NCI-H2107 (cell line): ENCODE data around the gene GFOD2.
A peak's percentile ranks its signal among the peaks of the same experiment; 100 is the strongest.
"Not testable (repeated sequence)": the region's sequence is repeated elsewhere in the genome, so short reads cannot be mapped to it uniquely, and the experiment has no call there.

Source experiments
- DNase-seq: peaks from one replicate; lab custom pipeline; 2025; lab: John Stamatoyannopoulos, UW

Gene GFOD2, protein sequence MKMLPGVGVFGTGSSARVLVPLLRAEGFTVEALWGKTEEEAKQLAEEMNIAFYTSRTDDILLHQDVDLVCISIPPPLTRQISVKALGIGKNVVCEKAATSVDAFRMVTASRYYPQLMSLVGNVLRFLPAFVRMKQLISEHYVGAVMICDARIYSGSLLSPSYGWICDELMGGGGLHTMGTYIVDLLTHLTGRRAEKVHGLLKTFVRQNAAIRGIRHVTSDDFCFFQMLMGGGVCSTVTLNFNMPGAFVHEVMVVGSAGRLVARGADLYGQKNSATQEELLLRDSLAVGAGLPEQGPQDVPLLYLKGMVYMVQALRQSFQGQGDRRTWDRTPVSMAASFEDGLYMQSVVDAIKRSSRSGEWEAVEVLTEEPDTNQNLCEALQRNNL

DNA sequence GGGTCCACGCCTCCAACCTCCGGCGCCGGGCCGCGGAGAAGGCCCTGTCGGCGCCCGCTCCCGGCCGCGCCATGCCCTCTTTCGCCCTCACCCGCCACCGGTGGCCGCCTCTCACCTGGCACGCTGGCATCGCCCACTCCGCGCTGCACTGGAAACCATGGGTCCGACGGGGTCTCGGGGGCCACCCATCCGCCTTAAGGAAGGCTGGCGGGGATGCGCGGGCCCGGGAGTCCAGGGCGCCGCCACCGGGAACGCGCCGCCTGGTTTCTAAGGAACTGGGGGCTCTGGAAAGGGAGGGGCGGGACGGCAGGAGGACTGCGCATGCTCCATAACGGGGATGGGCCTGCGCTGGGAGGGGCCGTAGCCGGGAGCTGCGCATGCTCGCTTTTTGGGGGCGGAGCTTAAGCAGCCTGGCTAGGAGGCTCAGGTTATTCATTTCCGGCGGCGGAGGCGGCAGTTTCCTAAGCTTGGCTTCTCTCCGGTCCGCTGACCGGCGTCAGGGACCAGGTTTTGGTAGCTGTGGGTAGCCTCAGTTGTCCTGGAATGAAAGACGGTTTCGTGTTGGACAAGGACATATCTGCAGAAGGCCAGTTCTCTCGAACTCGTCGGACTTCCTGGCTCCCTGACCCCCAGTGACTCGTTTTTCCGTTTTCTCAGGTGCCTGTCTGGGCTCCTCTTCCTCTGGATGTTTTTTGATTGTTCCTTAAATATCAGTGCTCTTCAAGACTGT, at the start of gene GFOD2:
TSS of gene GFOD2 (minus strand) at position 269 of the 730 bp plus-strand sequence. CDS start 33,601 bp downstream, outside the sequence.
- peak; percentile 75 for DNase-seq

GRCh38 chr16:67767953-67768352, 48.8 kb upstream of the GFOD2 start:
- no peak for DNase-seq

DNA sequence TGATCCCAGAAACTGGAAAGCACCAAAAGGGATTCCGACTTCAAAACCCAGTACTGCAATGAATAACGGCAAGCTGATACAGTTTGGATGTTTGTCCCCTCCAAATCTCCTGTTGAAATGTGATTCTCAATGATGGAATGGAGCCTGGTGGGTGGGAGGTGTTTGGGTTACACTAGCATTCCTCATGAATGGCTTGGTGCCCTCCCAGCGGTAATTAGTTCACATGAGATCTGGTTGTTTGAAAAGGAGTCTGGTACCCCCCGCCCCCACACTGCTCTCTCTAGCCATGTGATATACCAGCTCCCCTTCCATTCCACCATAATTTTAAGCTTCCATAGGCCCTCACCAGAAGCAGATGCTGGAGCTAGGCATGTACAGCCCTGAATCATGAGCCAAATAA, 47.2 kb upstream of the GFOD2 start:
- no peak for DNase-seq

DNA sequence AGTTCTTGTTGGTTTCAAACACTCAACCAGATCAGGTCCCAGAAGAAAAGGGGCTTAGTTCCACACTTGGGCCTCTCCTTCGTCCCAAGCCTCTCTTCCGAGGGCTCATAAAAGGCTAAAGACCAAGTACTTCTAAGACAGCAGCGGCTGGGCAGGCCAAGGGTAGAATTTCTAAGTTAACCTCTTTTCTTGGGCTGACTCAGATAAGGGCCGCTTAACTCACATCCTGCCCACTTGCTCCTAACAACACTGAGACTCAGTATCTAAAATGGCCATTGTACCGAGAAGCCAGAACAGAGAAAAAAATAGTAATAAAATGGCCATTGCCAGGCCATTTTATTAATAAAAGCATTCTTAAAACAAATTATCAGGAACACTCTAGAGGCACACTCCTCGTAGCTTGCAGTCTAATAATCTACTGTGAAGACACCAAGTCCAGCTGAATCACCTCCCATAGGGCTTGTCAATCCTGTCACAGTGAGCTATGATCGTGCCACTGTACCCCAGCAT, 45.1 kb upstream of the GFOD2 start:
- no peak for DNase-seq

DNA sequence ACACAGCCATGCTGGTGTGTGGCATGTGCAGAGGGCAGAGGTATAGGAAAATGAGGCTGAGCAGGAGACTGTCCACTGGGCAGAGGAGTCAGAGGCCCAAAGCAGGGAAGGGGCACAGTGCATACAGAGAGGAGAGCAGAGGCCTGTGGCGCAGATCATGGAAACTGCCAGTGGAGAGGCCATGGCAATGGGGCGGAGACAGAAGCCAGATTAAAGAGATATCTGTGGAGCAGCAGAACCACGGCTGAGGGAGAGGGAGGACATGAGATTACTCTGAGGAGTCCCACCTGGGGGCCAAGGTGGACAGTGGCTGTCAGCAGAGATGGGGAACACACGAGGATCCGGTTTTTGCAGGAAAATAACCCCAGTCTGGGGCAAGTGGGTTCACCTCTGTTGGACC, 44.0 kb upstream of the GFOD2 start:
- DNase-seq, result no peak

- DNase-seq, result no peak
These were observed 43.3 kb upstream of the GFOD2 start for GRCh38 chr16:67762385-67762784.

- DNase-seq, result no peak
These were observed 42.8 kb upstream of the GFOD2 start for GRCh38 chr16:67761924-67762323.

GRCh38 chr16:67760956-67761230, 41.8 kb upstream of the GFOD2 start:
- DNase-seq, result no peak

GRCh38 chr16:67760206-67760955, 41.3 kb upstream of the GFOD2 start:
- DNase-seq, result no peak

GRCh38 chr16:67758966-67759365, 39.9 kb upstream of the GFOD2 start:
- DNase-seq, result no peak

GRCh38 chr16:67758006-67758405, 38.9 kb upstream of the GFOD2 start:
- no peak for DNase-seq

- DNase-seq, result no peak
These were observed 33.5 kb upstream of the GFOD2 start for GRCh38 chr16:67752641-67753040.

- not testable (repeated sequence) for DNase-seq
These were observed 32.2 kb upstream of the GFOD2 start for GRCh38 chr16:67751331-67751730.

DNA sequence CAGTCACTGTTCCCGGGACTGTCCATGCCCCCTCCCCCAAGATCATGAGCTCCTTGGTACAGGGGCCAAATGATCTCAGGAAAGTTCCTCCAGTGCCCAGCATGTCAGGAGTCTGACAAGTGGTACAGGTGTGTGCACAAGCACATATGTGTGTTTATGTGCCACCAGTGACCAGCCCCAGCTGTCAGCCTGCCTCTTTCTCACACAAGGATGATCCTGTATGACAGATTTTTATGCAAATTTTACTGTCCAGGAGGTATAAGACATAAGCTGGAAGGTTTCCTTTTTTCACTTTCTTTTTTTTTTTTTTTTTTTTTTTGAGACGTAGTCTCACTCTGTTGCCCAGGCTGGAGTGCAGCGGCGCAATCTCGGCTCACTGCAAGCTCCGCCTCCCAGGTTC, 31.4 kb upstream of the GFOD2 start:
- no peak for DNase-seq

- DNase-seq, result no peak
These were observed 30.4 kb upstream of the GFOD2 start for GRCh38 chr16:67749436-67750078.

DNA sequence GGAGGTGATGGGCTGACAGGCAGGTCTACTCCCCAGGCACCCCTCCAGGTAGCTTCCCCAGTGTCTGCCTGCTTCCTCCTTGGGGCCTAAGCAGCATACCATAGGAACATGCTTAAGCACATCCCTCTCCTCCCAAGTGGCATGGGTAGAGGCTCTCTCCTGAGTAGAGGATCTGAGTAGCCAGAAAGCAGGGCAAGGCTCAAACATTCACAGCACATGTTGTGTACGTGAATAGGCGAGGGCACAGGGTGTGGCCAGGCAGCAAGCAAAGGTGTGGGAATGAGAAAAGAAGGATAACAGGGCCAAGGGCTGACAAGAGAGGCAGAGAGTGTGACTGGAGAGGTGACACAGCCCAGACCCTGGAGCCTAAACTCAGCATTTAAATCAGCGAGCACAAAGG, 29.7 kb upstream of the GFOD2 start:
- no peak for DNase-seq

DNA sequence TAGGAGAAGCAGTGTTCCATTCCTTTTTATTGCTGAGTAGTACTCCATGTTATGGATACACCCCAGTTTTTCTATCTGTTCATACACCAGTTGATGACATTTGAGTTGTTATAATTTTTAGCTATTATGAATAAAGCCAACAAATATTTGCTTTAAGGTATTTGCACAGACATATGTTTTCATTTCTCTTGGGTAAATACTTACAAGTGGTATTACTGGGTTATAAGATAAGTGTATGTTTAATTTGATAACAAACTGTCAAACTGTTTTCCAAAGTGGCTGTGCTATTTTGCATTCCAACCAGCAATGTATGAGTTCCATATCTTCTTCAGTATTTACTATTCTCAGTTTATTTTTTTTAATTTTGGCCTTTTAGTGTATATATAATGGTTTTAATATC, 27.7 kb upstream of the GFOD2 start:
- DNase-seq, result no peak

- no peak for DNase-seq
These were observed 22.0 kb upstream of the GFOD2 start for GRCh38 chr16:67741118-67741517.

DNA sequence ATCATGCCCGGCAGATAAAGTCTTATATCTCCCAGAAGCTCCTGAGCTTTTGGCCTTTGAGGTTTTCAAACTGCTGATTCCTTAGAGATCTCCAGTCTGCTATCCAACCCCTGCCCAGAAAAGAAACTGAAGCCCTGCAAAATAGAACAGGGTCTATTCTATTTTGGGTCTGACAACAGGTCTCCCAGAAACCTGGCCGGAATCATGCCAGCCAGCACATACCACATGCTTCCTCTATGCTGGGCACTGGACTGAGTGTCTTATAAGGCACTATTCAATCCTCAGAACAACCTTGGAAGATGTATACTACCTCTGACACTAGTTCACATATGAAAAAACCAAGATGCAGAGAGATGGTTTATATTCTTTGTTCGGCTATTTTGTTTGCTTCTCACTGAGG, 21.3 kb upstream of the GFOD2 start:
- DNase-seq, result no peak

- no peak for DNase-seq
These were observed 17.7 kb upstream of the GFOD2 start for GRCh38 chr16:67736858-67737257.

DNA sequence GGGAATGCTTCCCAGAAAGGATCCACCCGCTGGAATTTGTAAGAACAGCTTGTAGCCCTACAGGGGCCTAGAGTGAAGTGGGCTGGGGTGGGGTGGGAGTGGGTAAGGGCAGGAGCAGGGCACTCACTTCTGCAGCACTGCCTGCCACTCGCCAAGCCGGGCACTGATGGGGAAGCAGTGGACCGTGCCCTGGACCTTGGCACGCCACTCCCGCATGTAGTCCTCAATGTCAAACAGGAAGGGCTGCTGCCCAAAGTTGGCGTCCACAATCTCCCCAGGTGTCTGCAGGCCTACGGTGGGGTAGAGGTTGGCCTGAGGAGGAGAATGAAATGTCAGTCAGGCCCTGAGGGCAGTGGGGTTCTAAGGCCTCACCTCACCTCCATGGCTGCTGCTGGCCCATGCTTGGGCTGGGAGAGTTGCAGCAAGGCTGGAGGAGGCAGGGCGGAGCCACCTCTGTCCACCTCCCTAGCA, 15.7 kb upstream of the GFOD2 start:
- DNase-seq, result no peak
